ENCODE measurements around the gene SENP2.
"Not testable (repeated sequence)": the region's sequence is repeated elsewhere in the genome, so short reads cannot be mapped to it uniquely, and the experiment has no call there.

SENP2 gene

DNA sequence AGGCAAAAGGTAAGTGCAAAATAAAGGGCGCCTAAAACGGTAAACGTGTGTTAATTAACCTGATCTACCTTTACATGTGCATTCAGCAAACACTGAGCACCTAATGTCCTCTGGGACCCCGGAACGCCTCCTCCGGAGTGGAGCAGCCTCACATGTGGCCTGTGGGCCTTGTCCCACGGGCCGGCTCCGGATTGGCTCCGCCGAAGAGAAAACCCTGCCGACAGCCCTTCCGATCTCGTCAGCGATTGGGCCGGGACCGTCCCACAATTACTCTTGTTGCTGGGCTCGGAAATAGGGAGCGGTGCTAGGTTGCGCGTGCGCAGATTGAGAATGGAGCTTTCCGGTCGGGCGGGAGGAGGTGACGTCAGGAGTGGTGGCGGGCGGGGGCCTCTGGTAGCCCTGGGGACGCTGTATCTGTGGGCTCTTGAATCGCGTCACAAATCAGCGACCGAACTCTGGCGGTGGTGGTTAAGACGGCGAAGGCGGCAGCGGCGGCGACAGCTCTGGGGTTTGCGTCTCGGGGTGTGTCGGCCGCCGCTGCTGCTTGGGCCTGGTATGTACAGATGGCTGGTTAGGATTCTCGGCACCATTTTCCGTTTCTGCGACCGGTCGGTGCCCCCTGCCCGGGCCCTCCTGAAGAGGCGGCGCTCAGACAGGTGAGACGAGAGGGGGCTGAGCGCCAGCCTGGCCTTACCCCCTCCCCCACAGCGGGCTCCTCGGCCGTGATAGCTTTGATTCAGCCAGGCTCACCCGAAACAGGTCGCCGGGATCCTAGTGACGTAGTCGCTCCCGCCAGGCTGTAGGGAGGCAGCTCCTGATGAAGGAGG is at the start of gene SENP2:
Gene SENP2 (plus strand): TSS at position 437 of the 827 bp plus-strand sequence. CDS start 119 bp downstream, at position 556.
- DNase-seq, result peak; percentile 99

DNA sequence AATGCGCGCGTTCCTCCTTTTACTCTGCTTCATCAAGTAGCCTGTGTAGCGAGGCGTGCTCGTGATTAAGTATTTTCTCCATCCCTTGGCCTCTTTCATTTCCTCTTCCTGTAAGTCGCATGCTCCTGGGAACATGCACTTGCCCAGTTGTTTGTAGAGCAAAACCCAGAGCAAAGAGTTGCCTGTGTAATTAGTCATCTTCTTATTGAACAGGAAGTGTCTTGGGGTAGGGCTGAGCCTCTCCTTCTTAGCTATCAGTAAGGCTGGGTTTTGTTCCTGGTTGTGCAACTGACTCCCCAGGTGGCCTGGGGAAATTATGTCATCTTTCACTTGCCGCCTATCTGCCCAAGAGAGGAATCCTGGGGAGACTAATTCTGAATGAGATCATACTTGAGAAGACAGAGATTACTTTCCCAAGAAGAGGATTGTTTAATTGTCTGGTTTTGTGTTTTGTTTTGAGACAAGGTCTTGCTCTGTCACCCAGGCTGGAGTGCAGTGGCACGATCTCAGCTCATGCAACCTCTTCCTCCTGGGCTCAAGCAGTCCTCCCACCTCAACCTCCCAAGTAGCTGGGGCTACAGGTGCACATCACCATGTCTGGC is 48.6 kb upstream of the SENP2 start:
- DNase-seq, result no peak

DNA sequence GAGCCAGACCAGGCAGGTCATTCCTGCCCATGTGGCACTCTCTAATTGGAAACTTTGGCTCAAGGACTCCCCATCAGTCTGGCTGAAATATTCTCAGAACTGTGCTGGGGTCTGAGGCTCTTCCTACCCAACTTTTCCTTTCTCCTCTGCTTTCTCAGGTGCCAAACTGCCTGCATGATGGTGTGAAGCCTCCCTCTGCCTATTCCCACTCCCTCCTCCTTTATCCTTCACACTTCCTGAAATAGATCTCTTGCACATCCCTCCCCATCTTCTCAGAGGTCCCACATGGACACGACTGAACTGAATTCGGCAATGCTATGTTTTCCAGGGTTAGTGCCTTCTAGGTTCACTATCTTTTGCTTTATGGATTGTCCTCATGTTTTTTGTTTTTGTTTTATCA is 46.2 kb upstream of the SENP2 start:
- DNase-seq, result no peak

DNA sequence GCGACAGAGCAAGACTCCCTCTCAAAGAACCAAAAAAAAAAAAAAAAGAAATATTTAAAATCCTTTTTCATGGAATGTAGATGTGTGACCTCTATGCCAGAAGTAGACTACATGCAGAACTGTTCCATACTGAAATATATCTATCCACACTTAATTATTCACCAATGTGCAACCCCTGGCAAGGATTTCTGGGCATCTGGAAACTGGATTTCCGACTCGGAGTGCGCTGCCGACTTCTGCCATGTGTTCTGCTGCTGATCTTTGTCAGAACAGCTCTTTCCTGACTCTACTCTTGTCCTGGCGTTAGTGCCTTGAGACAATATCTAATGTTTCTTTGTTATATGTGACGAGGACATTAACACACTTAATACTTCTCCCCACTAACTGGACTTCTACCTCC is 45.4 kb upstream of the SENP2 start:
- no peak for DNase-seq

DNA sequence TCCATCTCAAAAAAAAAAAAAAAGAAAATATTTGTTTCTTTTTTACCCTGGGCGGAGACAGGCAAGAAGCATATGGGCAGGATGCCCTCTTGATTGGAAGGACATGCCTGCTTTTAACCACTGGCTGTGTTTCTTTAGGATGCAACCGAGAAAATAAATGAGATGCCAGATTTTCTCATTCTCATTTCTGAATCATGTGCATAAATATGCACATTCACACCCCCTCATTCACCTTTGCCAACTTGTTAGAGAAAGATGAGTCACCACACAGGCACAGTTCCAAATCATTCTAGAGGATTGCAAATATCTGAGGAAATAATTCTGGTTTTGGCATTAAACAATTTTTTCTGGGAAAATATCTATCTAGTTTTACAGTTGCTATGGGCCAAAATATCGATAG is 37.0 kb upstream of the SENP2 start:
- peak; percentile 91 for DNase-seq

DNA sequence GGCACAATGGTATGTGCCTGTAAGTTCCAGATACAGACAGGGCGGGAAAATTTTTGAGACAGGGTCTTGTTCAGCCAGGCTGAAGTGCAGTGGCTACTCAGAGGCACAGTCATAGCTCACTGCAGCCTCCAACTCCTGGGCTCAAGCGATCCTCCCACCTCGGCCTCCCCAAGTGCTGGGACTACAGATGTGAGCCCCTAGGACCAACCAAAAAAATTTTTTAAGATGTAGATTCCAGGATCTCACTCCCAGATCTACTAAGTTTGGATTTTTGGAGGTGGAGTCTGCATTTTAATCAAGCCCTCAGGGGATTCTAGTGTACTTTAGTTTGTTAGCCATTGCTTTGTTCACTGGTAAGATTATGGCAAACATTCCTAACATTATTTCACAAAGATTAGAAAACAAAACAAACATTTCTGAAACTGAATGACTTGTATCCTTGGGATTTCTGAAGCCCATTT is 36.4 kb upstream of the SENP2 start:
- DNase-seq, result no peak

DNA sequence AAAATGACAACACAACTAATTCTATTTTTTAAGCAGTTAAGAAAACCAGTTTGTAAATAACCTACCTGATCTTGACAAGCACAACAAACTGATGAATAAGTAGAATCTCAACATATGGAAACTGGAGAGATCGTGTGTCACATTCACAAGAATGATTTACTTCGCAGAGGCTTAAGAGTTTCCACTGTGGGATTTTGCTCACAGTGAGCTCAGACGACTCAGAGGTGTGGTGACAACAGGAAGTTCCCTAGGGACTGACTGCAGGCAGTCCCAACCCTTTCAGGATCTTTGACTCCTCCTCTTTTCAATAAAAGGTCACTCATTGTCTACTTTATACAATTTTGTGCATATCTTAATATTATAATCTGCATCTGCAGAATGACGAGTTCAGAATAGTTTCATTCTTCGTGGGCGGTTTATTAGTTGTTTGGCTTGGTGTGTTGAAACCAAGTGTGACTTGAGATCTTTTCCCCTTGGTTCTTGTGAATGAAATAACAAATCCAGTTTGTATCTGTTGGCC is 33.7 kb upstream of the SENP2 start, which contains the start of gene LIPH:
Gene LIPH (minus strand): TSS at position 231 of the 520 bp plus-strand sequence. CDS start 117 bp downstream, at position 114.
- DNase-seq, result no peak

DNA sequence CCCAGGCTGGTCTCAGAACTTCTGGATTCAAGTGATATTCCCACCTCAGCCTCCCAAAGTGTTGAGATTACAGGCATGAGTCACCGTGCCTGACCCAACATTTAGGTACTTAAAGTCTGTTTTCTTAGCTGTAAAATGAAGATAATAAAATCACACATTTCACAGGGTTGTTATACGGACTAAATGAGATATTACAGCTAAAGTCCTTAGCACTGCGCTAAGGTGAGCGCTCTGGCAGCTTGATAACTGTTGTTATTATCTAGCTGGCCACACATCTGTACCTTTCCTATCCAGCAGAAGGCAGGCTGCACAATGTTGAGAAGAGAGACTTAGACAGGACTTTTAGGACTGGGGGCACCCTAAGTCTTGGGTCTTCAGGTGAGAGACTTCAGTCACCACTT is 31.0 kb upstream of the SENP2 start:
- DNase-seq, result no peak

DNA sequence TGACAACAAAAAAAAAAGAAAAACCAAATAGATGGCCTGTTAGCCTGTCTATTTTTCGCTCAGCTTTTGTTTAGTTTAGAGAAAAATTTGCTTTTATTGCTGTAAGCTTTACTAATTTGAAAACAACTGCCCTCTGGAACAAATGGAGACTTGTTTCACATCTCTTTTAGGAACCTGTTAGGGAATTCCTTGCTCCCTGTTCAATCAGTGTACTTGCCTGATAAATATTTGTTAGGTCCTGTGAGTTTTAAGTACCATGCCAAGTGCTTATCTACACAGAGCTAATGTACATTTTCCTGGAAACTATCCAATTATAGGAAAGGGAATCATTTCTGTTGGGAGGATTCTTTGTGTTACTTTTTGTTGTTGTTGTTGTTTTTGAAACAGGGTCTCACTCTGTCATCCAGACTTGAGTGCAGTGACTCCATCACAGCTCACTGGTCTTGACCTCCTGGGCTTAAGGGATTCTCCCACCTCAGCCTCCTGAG is 30.2 kb upstream of the SENP2 start:
- no peak for DNase-seq

DNA sequence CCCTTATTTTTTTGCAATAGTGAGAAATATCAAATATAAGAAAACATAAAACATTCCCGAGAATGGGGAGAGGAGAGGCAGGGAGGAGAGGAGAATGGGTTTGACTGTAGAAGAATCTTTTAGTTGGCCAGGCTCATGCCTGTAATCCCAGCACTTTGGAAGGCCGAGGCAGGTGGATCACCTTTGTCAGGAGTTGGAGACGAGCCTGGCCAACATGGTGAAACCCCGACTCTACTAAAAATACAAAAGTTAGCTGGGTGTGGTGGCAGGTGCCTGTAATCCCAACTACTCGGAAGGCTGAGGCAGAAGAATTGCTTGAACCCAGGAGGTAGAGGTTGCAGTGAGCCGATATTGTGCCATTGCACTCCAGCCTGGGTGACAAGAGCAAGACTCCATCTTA is 29.5 kb upstream of the SENP2 start:
- not testable (repeated sequence) for DNase-seq

DNA sequence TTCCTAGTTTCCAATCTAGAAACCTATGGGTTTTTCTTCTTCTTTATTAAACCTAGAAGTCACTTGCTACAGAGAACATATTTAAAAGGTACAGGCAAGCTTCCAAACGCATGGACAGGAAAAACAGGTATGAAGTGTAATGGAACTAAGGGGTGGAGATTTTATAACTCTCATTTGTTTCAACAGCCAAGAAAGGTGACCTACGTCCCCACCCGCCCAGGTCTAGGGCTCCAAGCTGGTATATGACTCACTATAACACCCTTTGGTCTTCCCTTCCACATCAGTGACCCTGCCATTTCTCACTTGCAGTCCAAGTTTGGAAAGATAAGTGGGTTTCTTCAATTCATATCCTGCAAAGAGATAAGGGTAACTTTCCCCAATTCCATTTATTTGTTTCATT is 27.7 kb upstream of the SENP2 start:
- DNase-seq, result no peak

DNA sequence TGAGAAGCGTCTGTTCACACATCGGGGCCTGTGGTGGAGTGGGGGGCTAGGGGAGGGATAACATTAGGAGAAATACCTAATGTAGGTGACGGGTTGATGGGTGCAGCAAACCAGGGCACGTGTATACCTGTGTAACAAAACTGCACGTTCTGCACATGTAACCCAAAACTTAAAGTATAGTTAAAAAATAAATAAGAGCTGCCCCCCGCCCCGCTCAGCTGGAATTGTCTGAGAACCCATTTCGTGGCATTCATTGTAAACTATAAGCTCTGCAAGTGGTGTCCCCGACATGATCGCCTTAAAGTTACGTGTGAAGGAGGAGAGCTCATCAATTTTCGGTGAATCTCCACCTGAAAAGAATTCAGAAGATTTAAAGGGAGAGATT is 26.4 kb upstream of the SENP2 start:
- DNase-seq, result no peak

DNA sequence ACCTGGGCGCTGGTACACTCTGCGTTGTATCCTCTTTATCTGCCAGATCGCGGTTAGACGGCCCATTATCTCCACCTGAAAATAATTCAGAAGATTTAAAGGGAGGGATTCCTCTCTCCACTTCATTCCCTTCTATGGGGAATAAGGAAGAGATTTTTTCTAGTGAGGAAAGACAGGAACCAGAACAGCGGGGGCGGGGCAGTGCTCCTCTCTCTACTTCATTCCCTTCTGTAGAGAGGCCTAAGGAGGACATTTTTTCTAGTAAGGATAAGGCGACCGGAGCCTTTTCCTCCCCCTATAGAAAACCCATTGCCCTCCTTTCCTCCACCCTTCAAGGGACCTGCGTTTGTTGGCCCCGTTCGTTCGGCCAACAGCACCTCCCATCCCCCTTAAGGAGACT is 25.4 kb upstream of the SENP2 start:
- no peak for DNase-seq

DNA sequence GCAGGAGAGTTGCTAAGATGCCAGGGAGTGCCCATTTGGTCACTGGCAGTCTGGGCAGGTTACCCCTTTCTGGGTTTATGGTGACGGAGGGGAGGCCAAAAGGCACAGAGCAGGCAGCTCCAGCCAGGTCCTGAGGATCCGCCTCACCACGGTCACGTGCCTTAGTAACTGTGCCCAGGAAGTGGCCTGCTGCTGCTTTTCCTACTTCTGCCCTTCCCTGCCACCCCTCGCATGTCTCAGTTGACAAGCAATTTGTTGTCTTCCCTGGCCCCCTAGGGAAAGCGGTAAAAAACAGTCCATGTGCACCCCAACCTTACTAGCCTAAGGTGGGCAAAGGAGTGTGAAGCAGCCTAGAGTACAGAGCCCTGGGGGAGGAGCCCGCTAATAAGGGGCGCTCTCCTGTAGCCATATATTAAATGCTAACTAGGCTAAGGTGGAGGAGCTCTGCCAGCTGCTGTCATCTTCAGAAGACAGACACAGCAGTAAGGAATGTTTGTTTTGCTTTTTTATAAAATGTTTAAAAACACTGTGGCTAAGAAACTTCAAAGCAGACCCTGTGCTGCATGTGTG is 24.6 kb upstream of the SENP2 start:
- no peak for DNase-seq

DNA sequence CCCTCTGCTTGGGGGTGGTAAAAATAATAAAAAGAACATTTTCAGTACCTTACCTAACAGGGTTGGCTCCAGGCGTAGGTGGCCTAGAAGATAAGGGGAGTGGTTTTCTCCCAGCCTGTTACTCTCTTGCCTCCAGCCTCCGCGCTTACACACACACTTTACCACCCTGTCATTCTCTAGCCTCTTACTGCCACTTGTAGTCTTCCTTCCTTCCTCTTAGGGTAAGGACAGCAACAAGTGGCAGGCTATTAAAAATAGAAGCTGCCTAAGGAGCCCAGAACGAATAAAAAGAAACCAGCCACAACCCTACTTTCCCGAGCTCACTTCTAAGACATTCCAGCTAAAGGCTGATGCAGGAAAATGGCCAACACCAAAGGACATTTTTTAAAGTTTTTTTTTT is 24.1 kb upstream of the SENP2 start:
- no peak for DNase-seq

DNA sequence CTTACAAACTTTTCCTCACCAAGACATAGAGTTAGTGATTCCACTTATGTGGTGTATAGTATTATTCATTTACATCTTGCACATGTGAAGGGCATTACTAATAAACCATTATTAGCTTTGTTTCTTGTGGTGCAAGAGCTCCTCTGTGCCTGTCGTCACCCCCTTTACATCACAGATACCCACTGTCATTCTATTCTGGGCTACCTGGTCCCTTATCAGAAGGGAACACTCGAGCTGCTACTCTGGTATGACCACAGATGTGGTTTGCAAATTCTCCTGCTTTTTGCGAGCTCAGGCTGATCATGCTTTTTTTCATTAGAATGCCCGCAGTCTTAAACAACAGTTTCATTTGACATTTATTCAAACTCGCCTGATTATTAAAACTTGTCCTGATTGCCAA is 13.9 kb upstream of the SENP2 start:
- no peak for DNase-seq

DNA sequence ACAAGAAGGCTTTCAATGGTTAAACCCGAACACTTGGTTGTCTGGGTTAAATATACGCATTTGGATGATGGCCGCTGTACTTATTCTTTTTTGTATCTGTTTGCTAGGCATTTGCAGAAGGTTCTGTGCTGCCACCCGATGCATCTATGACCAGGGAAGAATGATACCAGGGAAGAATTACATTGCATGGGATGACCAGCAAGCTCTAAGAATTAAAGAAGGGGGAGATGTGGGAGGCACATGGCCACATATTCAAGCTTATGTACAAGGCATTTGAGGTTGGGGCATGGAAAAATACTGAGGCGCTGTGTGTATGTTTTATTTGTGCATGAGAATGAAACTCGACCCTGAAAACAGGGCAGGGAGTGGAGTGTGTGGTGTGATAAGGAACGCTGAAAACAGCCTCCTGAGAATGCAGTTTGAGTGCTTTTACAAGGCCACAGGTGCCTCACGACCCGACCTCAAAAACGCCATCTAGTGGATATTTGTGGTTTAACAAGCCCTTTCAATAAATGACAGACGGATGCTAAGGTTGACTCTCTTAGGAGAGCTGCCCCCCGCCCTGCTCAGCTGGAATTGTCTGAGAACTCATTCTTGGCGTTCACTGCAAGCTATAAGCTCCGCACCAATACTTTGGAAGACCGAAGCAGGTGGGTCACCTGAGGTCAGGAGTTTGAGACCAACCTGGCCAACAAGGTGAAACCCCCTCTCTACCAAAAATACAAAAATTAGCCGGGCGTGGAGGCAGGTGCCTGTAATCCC is 10.8 kb upstream of the SENP2 start:
- peak; percentile 5 for DNase-seq

DNA sequence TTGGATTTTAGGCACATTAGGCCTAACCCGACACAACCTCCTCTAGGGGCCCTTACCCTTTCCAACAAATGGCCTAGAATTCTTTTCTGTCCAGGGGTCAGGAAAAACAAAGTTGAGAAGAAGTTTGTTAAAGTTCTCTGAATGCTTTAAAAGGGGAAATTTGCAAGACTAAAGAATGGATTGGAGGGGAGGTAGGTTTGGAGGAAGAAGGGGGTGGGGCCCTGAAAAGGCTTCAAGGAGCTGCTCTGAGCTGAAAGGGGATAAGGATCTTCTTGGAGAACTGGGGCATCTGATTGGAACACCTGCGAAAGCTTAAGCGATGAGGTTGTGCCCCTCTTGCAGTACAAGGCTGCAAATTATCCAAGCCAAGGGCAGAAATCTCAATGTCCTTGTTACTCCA is 3.9 kb upstream of the SENP2 start:
- no peak for DNase-seq

DNA sequence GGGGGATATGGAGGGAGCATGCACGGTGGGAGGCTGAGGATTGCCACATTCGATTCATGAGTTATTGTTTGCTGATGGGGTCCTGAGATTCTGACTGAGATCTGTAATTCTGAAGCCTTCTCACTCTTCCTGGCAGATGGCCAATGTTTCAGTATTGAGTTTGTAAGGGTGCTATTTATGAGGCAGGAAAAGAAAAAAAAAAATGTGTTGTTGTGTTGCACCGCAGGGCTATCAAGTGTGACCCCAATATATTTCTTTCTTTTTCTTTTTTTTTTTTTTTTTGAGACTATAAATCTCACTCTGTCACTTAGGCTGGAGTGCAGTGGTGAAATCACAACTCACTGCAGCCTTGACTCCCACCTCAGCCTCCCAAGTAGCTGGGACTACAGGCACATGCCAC is 3.2 kb upstream of the SENP2 start:
- DNase-seq, result no peak

DNA sequence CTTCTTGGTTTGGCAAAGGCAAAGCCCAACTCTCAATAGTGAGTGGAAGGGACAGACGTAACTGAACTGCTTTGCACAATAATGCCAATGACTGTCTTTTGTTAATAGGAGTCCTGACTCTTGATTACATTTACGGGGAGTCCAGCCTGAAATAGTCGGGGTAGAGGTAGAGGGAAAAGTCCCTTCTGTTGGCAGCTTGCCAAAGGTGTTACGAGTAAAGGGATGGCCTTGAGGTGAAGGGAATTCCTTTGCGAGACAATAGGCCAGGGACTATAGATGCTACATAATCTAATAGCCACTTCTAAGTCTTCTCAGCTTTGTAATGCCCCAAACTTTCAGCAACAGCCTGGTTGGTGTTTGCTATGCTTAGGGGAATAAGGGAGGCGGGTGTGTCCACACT is 2.2 kb upstream of the SENP2 start:
- no peak for DNase-seq

DNA sequence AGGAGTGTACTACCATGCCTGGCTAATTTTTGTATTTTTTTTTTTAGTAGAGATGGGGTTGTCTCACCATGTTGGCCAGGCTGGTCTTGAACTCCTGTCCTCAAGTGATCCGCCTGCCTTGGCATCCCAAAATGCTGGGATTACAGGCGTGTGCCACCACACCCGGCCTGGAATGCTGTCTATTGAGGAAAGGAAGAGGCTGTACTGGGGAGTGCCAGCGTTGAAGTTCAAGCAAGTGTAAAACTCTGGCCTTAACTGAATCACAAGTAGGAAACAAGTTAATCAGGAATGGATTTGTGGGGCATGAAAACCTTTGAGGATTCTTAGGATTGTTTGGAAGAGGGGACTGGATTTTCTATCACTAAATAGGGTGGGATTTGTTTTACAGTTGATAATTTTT is 1.4 kb upstream of the SENP2 start:
- DNase-seq, result no peak

DNA sequence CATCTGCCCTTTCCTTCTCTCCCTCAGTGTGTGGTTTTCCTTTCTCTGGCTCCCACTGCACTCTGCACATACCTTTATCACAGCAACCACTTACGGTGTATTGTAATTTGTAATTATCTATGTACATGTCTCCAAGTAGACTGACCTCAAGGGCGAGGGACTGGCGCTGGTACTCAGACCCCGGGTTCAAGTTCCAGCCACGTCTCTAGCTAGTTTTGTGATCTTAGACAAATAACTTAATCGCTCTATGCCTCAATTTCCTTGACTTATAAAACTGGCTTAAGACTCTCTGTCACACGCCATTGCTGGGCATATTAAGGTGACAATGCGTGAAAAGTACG is 607 bp upstream of the SENP2 start:
- no peak for DNase-seq

DNA sequence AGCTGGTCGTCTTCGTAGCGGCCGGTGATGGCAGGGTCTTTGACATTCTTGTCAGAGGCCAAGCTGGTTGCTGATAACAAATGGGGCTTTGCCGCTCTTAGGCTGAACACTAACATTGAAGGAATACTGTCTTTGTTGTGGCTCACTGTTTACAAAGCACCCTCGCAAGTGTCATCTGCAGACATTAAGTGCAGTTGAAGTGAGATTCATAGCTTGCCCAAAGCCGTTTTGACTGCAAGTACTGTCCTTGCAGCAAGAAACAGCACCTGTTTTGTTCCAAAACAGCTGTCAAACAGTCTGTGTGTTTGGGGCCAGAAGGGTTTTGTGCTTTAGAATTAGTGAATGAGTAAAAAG is 568 bp downstream of the SENP2 start:
- DNase-seq, result no peak

All from NCI-H446 treated with DMSO at 0.1 percent for 48 hours (cell line).